GM13977 (cell line): ENCODE measurements around the gene NCAPD2.
"Not testable (repeated sequence)": the region's sequence is repeated elsewhere in the genome, so short reads cannot be mapped to it uniquely, and the experiment has no call there.

Experiments used
- DNase-seq: peaks from one replicate; pipeline ENCODE4 v3.0.0; 2012; ENCODE audit warnings: low spot score
- CTCF ChIP-seq: IDR thresholded peaks from 2 replicates; pipeline ENCODE4 v1.5.1; 2012; ENCODE audit warnings: mild to moderate bottlenecking, control low read depth; ENCODE audit not compliant: insufficient read depth; ENCODE audit errors: extremely low read depth, missing control alignments
- in situ Hi-C: fragments of 300-500 bp; cut with MboI; formaldehyde crosslinking; loops from one replicate; pipeline ENCODE4 v1.12.0; 2022; ENCODE audit warnings: low sequenced_read_pairs, low pct_unique_long_range_greater_than_20kb, mixed read lengths, inconsistent platforms; ENCODE audit not compliant: unreplicated experiment

NCAPD2 gene

GRCh38 chr12:6466184-6466573 lies 27.7 kb upstream of the NCAPD2 start:
- in situ Hi-C loops, result loop anchor here (10.0 kb wide), 1 partner anchor 131 kb away; no protein-coding TSS in a partner anchor
- no peak for TF ChIP-seq CTCF
- no peak for DNase-seq

GRCh38 chr12:6466751-6467150 lies 27.2 kb upstream of the NCAPD2 start:
- in situ Hi-C loops, result loop anchor here (10.0 kb wide), 1 partner anchor 132 kb away; no protein-coding TSS in a partner anchor
- not testable (repeated sequence) for DNase-seq

- in situ Hi-C loops, result loop anchor here (10.0 kb wide), 1 partner anchor 133 kb away; no protein-coding TSS in a partner anchor
- not testable (repeated sequence) for DNase-seq
These were observed 26.2 kb upstream of the NCAPD2 start for GRCh38 chr12:6467571-6468282.

- in situ Hi-C loops, result loop anchor here (10.0 kb wide), 1 partner anchor 133 kb away; no protein-coding TSS in a partner anchor
- TF ChIP-seq CTCF, result no peak
- no peak for DNase-seq
These were observed 25.7 kb upstream of the NCAPD2 start for GRCh38 chr12:6468283-6468575.

GRCh38 chr12:6469092-6469491 lies 24.8 kb upstream of the NCAPD2 start:
- in situ Hi-C loops, result loop anchor here (10.0 kb wide), 1 partner anchor 134 kb away; no protein-coding TSS in a partner anchor
- no peak for DNase-seq
- no peak for TF ChIP-seq CTCF

GRCh38 chr12:6469609-6470374 lies 24.1 kb upstream of the NCAPD2 start:
- no peak for DNase-seq
- in situ Hi-C loops, result loop anchor here (10.0 kb wide), 1 partner anchor 135 kb away; no protein-coding TSS in a partner anchor
- TF ChIP-seq CTCF, result no peak

GRCh38 chr12:6470375-6471163 lies 23.3 kb upstream of the NCAPD2 start, which contains the start of gene VAMP1:
TSS of gene VAMP1 (minus strand) at chr12:6470677. CDS start at chr12:6470531, 146 bp downstream.
- peak; percentile 97 for DNase-seq
- in situ Hi-C loops, result no loop called here
- TF ChIP-seq CTCF, result no peak
